ENCODE data around the gene NOTCH3.
A peak's percentile ranks its signal among the peaks of the same experiment; 100 is the strongest.

The NOTCH3 gene

GRCh38 chr19:15197942-15198341, 2.9 kb downstream of the NOTCH3 start:
- no peak for DNase-seq (ENCODE audit: extremely low read depth in 1 of 2, low read depth in 1 of 2)

- DNase-seq (ENCODE audit: extremely low read depth in 1 of 2, low read depth in 1 of 2): no peak
Observed at GRCh38 chr19:15197275-15197941, 3.4 kb downstream of the NOTCH3 start.

- DNase-seq (ENCODE audit: extremely low read depth in 1 of 2, low read depth in 1 of 2): no peak
Observed at GRCh38 chr19:15196360-15197005, 4.3 kb downstream of the NOTCH3 start.

GRCh38 chr19:15195371-15196334, 5.1 kb downstream of the NOTCH3 start:
- DNase-seq (ENCODE audit: extremely low read depth in 1 of 2, low read depth in 1 of 2): no peak

- no peak for DNase-seq (ENCODE audit: extremely low read depth in 1 of 2, low read depth in 1 of 2)
Observed at GRCh38 chr19:15194938-15195337, 5.9 kb downstream of the NOTCH3 start.

GRCh38 chr19:15191982-15192381, 8.8 kb downstream of the NOTCH3 start:
- no peak for DNase-seq (ENCODE audit: extremely low read depth in 1 of 2, low read depth in 1 of 2)

GRCh38 chr19:15191514-15191913, 9.3 kb downstream of the NOTCH3 start:
- no peak for DNase-seq (ENCODE audit: extremely low read depth in 1 of 2, low read depth in 1 of 2)

- DNase-seq (ENCODE audit: extremely low read depth in 1 of 2, low read depth in 1 of 2): no peak
Observed at GRCh38 chr19:15188851-15189250, 11.9 kb downstream of the NOTCH3 start.

GRCh38 chr19:15187026-15188007, 13.5 kb downstream of the NOTCH3 start:
- no peak for DNase-seq (ENCODE audit: extremely low read depth in 1 of 2, low read depth in 1 of 2)

GRCh38 chr19:15185188-15185587, 15.6 kb downstream of the NOTCH3 start:
- DNase-seq (ENCODE audit: extremely low read depth in 1 of 2, low read depth in 1 of 2): no peak

GRCh38 chr19:15184776-15185175, 16.0 kb downstream of the NOTCH3 start:
- no peak for DNase-seq (ENCODE audit: extremely low read depth in 1 of 2, low read depth in 1 of 2)

- DNase-seq (ENCODE audit: extremely low read depth in 1 of 2, low read depth in 1 of 2): no peak
Observed at GRCh38 chr19:15181394-15181793, 19.4 kb downstream of the NOTCH3 start.

- DNase-seq (ENCODE audit: extremely low read depth in 1 of 2, low read depth in 1 of 2): no peak
Observed at GRCh38 chr19:15180451-15181390, 20.1 kb downstream of the NOTCH3 start.

- no peak for DNase-seq (ENCODE audit: extremely low read depth in 1 of 2, low read depth in 1 of 2)
Observed at GRCh38 chr19:15178629-15179308, 22.0 kb downstream of the NOTCH3 start.

- DNase-seq (ENCODE audit: extremely low read depth in 1 of 2, low read depth in 1 of 2): peak; percentile 56 to 81
Observed at GRCh38 chr19:15177269-15178116, 23.3 kb downstream of the NOTCH3 start.

- no peak for DNase-seq (ENCODE audit: extremely low read depth in 1 of 2, low read depth in 1 of 2)
Observed at GRCh38 chr19:15175609-15176008, 25.2 kb downstream of the NOTCH3 start.

GRCh38 chr19:15173746-15174404, 26.9 kb downstream of the NOTCH3 start:
- DNase-seq (ENCODE audit: extremely low read depth in 1 of 2, low read depth in 1 of 2): no peak

Measured in activated CD8-positive, alpha-beta memory T cell treated with anti-CD3 and anti-CD28 coated beads for 1 hour (primary cell).